Embryonic facial prominence (tissue), 1 donor: ENCODE results near the gene FOXP4.
A peak's percentile ranks its signal among the peaks of the same experiment; 100 is the strongest.

Experiments
- DNase-seq: peaks from one replicate; pipeline ENCODE4 v3.0.0-alpha.2; 2016; ENCODE audit errors: extremely low spot score

The FOXP4 gene

GRCh38 chr6:41545703-41546474, at the start of gene FOXP4:
FOXP4 (plus strand) TSS chr6:41546381; CDS start chr6:41565761, 19,380 bp downstream.
- peak; percentile 96 for DNase-seq

GRCh38 chr6:41497573-41497972, 48.6 kb upstream of the FOXP4 start:
- DNase-seq: no peak

GRCh38 chr6:41497994-41498393, 48.2 kb upstream of the FOXP4 start:
- DNase-seq: no peak

- no peak for DNase-seq
Measured at GRCh38 chr6:41498968-41499599, 47.1 kb upstream of the FOXP4 start.

GRCh38 chr6:41500561-41500960, 45.6 kb upstream of the FOXP4 start:
- no peak for DNase-seq

GRCh38 chr6:41502566-41502916, 43.6 kb upstream of the FOXP4 start:
- no peak for DNase-seq

- peak; percentile 79 for DNase-seq
Measured at GRCh38 chr6:41502917-41503671, 43.1 kb upstream of the FOXP4 start.

GRCh38 chr6:41503827-41504465, 42.2 kb upstream of the FOXP4 start:
- DNase-seq: peak; percentile 57

- no peak for DNase-seq
Measured at GRCh38 chr6:41504466-41505121, 41.6 kb upstream of the FOXP4 start.

- peak; percentile 65 for DNase-seq
Measured at GRCh38 chr6:41505122-41506049, 40.8 kb upstream of the FOXP4 start.

- DNase-seq: no peak
Measured at GRCh38 chr6:41508479-41508878, 37.7 kb upstream of the FOXP4 start.

GRCh38 chr6:41509580-41509979, 36.6 kb upstream of the FOXP4 start:
- no peak for DNase-seq

GRCh38 chr6:41511443-41512060, 34.6 kb upstream of the FOXP4 start:
- no peak for DNase-seq

- DNase-seq: no peak
Measured at GRCh38 chr6:41512146-41512701, 34.0 kb upstream of the FOXP4 start.

GRCh38 chr6:41515995-41516394, 30.2 kb upstream of the FOXP4 start:
- DNase-seq: no peak

GRCh38 chr6:41518118-41518517, 28.1 kb upstream of the FOXP4 start:
- DNase-seq: no peak

GRCh38 chr6:41519305-41519744, 26.9 kb upstream of the FOXP4 start:
- no peak for DNase-seq

GRCh38 chr6:41519745-41520699, 26.2 kb upstream of the FOXP4 start:
- no peak for DNase-seq
